Stimulated activated CD8-positive, alpha-beta memory T cell treated with anti-CD3 and anti-CD28 coated beads, Interleukin-7, amount 100 ng/mL, for 48 hours (primary cell): Measurements from ENCODE around the gene ROS1.

ENCODE experiments used
- DNase-seq, 2 donors: peaks; one replicate each; pipeline ENCODE4 v3.0.0-alpha.2; 2020; ENCODE audit warnings: low read depth in 1 of 2; ENCODE audit errors: extremely low read depth in 1 of 2

Gene ROS1

DNA sequence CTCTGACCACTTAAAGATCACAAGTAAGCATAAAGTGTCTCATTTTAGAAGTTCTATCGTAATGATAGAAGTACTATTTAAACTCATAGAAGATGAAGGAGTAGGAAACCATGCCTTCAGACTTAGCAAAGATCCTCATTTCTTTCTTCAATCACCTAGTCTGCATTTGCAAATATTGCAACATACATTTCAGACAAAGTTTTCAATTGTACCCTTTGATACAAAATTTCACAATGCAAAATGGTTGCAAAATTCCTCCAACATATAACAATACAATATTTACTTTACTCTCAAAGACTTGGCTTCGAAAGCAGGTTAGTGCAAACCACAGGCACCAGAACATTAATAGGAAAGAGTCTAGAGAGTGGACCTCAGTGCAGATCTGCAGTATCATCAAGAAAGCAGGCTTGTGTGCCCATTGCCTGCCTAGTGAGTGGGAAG is 16.1 kb upstream of the ROS1 start:
- no peak for DNase-seq

DNA sequence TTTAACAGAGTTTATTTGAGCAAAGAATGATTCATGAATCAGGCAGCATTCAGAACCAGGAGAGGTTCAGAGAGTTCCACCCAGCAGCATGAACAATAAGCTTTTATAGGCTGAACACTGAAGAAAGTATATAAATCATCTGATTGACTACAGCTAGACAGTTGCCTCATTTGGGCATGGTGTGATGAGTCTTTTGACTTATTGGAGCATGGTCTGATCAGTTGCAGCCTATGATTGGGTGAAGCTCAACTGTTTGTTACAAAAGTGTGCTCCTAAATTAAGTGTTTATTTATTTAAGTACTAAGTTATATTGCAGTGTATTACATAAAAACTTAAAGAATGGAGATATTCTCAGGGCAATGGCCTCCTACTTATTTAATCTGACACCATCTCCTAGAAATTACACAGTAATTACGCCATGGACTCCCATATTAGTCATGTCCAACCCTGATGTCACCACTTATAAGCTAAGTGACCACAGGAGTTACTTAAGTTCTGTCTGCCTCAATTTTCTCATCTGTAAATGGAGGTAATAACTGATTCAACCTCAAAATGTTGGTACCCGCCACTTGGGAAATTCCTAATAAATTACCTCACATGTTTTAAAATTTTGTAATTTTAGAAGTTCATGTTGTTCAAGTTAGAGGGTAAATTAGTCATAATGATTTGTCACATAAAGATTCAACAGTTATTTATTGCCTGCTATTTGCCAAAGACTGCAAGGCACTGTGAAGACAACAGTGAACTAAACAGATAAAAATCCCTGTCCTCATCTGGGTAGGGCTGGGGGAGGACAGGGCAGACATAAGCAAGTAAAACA is 15.2 kb upstream of the ROS1 start:
- no peak for DNase-seq

DNA sequence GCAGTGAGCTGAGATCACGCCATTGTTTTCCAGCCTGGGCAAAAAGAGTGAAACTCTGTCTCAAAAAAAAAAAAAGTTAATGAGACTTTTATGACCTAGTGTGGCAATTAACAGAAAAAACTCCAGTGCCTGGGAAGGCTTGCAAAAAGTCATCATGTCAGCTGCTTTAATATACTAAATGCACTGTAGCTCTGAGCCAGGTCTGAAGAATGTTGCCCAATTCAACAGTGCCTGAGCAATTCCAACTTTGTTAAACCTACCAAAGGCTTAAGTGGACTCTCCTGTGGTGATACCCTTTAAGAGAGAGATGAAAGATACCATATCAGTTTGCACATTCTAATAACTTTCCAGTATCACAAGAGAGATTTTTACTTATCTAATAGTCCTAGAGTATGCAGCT is 6.5 kb upstream of the ROS1 start:
- no peak for DNase-seq

DNA sequence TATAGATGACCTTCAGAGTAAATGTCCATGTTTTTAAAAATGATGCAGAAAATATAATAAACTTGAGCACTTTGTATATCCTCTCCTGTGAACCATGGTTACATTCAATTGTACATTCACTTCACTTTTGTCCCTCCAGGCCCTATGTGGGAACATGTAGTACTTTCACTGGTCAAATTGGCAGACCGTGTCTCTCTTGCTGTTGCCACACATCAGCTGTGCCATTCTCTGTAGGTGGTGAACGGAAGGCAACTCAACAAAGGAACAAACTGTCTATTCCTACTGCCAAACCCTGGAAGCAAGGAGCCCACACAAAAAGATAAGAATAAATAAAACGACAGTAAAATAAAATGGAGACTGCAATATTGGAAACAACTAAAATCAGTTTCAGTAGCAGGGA is 2.0 kb downstream of the ROS1 start:
- DNase-seq, result no peak

DNA sequence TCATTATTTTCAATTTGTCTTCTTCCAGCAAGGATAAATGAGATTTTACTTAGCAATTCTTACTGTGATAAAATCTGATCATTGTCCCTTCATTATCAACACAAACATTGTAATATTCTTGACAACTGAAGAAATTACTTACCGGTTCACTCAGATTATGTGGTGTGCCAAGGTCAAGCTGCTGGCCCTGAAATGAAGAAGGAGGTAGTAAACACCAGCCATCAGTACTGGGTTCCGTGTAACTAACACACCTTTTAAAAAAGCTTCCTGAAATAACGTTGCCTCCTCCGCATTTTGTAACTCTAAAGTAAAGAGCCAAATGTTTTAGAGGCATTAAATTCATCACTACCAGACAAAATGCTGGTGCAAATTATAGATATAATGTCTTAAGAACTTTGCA is 7.4 kb downstream of the ROS1 start:
- DNase-seq, result no peak

DNA sequence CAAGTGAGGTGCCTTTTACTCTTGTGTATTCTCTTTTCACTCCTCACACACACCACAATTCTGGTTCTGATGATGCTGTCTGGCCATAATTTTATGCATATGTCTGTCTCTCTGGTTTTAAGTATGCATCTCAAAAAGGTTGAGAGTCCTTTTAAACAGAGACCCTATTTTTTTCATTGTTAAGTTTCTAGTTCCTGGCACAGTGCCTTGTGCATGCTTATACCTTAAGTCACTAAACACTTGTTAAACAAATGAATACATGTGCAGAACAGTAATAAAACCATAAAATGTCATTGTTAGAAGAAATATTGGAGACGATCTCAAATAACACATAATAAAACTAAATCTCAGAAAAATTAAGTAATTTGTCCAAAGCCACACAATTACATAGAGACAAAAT is 7.9 kb downstream of the ROS1 start:
- no peak for DNase-seq

DNA sequence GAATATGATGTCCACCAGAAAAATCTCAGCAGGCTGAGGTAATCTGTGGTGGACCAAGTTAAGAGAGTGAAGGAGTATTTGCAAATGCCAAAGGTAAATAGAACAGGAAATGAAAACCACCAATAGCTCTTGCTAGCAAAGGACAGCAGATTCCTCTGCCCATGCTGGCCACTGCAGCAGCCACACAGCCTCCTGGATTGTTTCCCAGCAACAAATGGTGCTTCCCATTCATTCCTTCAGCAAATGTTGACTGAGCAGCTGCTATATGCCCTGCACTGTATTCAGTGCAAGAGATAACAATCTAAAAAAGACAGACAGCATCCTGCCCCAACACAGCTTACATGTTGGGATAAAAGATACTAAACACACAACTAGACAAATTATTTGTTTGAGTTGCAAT is 11.0 kb downstream of the ROS1 start:
- DNase-seq, result no peak

DNA sequence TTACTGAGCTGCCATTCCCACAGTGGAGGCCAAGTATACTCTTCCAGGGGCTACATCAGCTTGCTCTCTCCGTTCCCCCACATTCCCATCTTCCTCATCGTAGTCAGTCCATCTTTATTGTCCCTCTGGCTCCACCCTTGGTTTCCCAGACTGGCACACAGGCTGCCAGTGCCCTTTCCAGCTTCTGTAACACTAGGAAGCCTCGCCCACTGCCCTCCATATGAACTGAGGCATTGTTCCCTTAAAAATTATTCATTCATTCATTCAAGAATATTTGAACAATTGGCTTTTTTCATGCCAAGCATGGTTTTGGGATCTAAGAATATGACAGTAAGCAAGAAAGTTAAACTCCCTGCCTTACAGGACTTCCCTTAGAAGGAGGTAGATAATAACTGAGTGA is 14.3 kb downstream of the ROS1 start:
- DNase-seq, result no peak

DNA sequence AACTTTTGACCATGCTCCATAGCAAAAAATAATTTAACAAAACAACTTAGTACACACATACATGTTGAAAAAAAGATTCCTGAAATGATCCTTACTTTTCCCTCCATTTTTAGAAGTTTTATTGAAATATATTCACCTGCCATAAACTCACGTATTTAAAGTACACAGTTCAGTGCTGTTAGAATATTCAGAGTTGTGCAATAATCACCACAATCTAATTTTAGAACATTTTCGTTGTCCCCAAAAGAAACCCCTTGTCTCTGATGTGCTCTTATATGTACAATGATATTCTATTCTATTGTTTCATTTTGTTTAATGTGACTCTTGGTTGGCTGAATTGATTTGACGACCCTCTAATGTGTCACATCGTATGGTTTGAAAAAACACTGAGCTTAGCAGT is 15.9 kb downstream of the ROS1 start:
- DNase-seq, result no peak

DNA sequence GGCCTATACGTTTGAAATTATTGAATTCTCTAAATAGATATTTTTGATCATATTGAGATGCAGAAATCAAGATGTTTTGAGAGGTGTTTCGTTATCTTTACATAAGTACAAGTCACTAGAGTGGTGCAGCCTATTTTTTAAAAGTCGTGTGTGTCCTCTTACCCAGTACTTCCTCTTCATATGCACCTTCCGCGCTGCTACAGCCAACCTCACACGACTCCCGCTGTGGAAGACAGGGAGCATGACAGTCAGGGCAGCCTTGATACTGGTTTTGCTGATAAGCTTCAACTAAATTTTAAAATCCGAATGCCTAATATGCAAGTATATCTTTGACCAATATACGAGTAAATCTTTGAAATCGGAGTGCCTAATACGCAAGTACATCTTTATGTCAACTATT is 16.3 kb downstream of the ROS1 start:
- no peak for DNase-seq

DNA sequence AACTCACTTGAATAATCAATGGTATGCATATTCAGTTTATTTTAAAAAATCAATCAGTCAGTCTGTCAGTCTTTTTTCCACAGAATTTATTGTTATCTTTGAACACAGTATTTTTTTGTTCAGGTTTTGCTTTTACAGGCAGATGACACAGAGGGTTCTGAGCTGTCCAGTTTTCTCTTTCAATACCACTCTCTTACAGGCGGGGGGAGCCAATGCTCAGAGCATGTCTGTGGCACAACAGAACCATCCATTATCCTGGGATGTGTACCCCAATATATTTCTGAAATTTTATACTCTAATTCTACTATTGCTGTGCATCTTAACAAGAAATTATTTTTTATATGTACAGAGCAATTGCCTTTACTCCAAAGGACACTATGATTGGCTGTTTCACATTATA is 21.2 kb downstream of the ROS1 start:
- no peak for DNase-seq

DNA sequence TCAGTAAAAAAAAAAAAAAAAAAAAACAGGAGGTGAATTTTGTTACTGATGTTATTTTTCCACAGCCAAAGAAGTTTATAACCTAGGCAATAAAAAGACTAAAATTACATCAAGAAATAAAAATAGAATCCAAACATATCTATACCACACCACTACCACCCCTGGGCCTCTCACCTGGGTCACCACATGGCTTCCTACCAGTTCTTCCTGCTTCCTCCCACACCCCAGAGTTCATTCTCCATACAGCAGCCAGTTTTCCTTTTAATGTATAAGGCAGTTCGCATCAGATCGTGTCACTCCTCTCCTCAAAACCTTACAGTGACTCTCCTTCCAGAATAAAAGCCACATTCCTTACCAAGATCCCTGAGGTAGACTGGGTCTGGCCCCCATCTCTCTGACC is 23.9 kb downstream of the ROS1 start:
- no peak for DNase-seq

DNA sequence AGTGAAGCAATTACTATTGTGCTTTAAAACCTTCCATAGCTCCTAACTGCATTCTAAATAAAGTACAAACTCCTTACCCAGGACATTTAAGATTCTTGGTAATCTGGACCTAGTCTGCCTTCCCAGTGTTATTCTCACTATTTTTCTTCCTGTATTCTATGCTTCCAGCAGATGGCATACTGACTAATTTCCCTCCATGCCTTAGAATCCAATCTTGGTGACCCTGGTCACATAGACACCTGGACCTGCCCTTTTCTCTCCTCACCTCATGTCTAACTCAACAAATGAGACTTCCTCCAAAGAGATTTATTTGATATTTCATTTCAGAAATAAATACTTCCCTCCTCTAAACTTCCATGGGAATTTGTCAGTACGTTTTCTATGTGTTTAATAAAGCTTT is 25.8 kb downstream of the ROS1 start:
- DNase-seq, result no peak

DNA sequence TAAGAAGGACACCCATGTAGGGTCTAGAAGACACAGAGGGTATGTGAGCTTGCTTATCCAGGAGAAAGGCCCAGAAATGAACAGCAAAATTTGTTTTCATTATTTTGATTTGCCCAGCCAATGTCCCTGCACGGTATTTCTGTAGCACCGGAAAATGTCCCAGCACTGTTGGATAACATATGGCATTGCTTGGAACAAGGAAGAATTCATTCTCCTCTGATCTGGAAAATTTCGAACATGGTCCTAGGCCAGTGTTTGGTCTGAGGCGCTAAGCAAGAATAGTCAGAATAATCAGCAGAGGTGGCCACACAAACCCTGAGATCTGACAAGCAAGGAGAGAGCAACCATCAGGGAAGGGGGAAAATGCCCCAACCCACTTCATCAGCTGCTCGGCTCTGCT is 26.6 kb downstream of the ROS1 start:
- no peak for DNase-seq

DNA sequence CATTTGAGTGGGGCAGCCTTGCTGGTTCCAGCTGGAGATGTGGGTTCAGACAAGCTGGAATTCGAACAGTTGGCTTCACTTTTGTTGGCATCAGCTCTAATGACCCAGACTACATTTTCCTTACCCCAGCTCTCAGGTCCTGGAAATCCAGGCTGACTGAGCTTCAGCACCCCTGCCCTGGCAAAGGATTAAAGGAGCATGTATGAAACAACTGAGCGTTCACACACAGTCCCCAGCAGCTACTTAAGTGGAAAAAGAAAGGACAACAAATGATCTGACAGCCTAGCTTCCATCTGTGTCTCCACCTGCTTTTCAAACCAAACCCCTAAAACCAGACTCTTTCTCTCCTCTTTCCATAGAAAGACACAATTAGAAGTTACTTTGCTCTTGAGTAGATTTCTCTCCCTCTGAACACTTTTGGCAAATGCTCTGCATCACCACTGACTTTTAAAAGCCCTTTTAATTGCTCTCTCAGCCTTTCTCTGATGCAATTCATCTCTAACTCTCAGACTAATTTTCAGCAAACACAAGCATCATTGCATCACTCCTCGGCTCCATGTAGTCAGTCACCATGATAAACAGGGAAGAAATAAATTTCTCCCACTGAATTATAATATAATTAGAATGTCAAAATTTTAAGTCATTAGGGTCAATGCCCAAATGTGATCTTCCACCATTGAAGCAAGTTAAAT is 28.1 kb downstream of the ROS1 start:
- DNase-seq, result no peak

DNA sequence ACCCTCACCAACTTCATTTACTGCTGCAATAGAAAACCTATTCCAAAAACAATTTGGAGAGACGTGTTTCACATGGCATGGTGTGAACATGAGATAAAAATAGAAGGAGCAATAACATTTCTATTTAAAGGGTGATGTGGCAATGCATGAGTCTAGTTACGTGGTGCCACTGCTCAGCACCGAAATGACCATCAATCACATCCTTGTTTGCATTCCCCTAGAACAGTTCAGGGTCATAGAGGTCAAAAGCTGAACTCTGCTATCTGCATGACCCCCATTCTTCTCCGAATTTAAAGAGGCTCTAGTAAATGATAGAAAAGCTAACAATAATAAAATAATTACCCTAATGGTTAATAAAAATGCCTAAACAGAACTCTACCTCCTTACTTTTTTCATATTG is 29.5 kb downstream of the ROS1 start:
- DNase-seq, result no peak

DNA sequence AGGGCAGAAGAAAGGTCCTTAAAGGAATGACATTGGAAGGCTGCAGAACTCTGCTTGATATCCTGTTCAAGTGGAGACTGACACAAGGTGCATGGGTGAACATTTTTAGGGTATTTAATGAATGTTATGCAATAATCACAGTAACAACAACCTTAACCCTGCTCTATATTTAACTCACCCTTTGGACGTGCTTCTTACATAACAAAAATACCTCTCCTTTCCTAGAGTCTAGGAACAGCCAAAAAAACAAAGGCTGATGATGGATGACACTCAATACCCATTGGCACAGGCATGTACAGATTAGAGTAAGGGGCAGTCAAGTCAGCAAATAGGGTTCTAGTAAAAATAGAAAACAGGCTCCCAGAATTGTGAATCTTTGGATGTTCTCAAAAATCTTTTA is 30.6 kb downstream of the ROS1 start:
- DNase-seq, result no peak

DNA sequence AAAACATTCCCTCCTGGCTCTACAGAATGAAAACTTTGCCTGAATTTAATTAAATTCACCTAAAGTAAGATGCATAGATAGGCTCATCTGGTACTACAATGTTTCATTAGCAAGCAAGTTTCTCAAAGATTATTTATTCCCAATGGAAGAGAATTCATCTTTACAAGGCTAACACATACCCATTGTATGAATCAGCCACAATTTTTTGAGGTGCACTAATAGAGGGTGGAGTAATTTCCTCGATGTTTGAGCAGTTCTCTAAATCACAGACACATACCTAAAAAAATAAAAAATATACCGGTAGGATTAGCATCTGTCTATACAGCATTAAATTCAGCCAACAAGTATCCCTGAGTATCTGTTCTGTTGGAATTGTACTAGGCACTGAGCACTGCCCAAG is 32.7 kb downstream of the ROS1 start:
- DNase-seq, result no peak

DNA sequence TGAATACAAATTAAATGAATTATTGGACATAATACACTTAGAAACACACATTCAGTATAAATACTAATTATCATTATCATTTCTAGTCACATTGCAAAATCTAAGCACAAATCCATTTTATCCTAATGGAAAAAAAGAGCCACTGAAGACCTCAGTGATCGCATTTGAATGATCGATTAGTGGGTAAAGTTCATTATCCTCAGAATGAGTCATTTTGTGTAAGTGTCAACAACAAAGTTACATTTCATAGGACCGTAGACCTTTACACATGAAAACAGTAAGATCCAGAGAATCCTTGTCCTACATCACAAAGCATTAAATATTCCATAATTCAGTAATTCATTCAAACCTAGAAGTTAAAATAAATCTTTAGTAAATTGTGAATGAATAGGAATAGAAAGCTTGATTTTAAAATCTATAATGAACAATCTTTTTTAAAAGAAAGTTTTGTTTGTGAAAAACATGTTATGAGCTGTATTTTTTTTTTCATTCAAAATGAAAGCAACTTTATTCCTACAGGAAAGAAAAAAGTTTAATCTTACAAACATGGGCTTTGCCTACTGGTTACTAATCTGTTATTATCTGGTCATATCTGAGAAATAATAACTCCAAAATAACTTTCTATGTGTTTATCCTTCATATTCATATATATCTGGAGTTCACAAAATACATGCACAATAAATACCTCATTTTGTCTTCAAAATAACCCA is 33.7 kb downstream of the ROS1 start:
- DNase-seq, result no peak

DNA sequence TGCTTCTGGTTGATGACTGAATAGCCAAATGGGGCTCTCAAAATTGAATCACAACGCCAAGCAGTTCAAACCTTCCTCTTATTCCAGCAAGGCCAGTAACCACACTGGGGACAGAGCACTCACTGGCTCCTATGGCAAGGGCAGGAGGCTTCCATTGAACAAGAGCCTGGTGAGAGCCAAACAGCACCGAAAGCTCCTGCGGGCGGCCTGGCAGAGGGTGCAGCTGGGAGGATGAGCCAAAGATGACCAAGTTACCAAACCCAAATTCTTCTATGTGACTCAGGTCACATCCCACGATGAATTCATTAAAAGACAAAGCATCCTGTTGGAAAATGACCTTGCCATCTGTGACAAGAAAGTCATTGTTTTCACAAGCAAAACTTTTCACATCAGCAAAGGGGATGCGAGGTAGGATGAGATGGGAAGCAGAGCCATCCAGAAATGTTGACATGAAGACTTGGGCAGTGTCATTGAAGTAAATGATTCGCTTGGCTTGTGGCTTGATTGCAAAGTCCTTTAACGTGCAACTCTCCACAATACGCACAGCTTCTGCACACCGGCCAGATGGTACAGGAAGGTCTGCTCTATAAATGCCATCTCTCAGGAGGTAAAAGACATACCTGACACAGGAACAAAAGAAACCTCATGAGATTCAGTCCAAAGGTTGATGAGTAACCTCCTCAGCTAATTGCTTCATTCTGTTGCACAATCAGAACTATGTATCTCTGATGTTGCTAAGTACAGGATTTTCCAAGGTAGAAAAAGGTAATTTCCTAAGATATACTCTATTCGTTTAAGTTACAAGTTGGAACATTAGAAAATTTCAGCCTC is 36.3 kb downstream of the ROS1 start:
- DNase-seq, result no peak

DNA sequence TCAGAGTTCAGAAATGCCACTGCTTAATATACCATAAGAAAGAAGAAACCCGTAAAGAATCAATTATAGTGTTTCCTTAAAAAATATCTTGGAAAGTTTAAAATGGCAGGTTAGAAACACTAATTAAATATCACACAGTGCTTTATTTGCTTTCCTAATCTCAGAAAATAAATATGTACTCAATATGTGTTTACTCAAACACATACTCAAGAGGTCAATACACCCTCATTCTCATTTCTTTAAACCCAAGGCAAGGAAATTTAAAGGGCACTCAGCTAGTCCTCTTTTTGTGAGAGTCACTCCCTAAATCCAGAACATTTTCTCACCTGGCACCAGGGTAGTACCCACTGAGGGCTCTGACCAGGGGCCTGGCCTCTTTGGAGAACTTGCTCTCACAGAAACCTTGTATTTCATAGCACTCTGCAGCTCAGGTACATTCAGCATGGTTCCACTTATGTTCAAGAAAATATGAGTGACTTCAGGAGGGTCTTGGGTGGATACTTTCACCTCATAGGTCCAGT is 38.2 kb downstream of the ROS1 start:
- DNase-seq, result no peak
